K562 (cell line): ENCODE measurements around the gene TMC4. TPM values are rescaled to one million over a fixed set of nuclear protein-coding genes. Genes with fewer than 3 reads are reported as not detected.

Experiments
- CHD4 ChIP-seq: fragments of 200-600 bp; sonication (generic); IDR thresholded peaks from 3 replicates; pipeline ENCODE4 v1.6.1; 2012; ENCODE audit warnings: low read depth, mild to moderate bottlenecking, mixed read lengths, low read length, inconsistent platforms; ENCODE audit not compliant: insufficient read depth, insufficient replicate concordance, poor library complexity, severe bottlenecking
- DLX4 ChIP-seq: fragments of 250-450 bp; sonication (Bioruptor Pico); IDR thresholded peaks from 2 replicates; pipeline ENCODE4 v1.6.1; 2021; ENCODE audit warnings: mild to moderate bottlenecking
- E2F8 ChIP-seq: fragments of 450-650 bp; IDR thresholded peaks from 2 replicates; pipeline ENCODE4 v1.7.1; 2018; ENCODE audit warnings: mild to moderate bottlenecking, low read depth; ENCODE audit not compliant: partially characterized antibody
- FOXM1 ChIP-seq, 2 experiments: fragments of 450-650 bp in 1 of 2; sonication (generic) in 1 of 2; formaldehyde crosslinking in 1 of 2; IDR thresholded peaks; 2 replicates each; pipeline versions ENCODE4 v1.6.1 to v1.9.0; 2017 to 2022; ENCODE audit warnings: low read depth in 2 of 2, mild to moderate bottlenecking in 2 of 2, missing genetic modification reagents in 1 of 2, moderate library complexity in 1 of 2
- GATAD2A ChIP-seq: fragments of 450-650 bp; IDR thresholded peaks from 2 replicates; pipeline ENCODE4 v1.6.1; 2017
- HNRNPUL1 ChIP-seq: fragments of 200-400 bp; formaldehyde crosslinking; IDR thresholded peaks from 2 replicates; pipeline ENCODE4 v1.6.1; 2017; ENCODE audit warnings: low read length
- JUNB ChIP-seq: fragments of 450-650 bp; formaldehyde crosslinking; conservative IDR thresholded peaks from 2 replicates; pipeline ENCODE4 v1.4.0; 2020; ENCODE audit warnings: mild to moderate bottlenecking
- KLF13 ChIP-seq: fragments of 450-650 bp; IDR thresholded peaks from 2 replicates; pipeline ENCODE4 v1.6.1; 2016; ENCODE audit warnings: missing genetic modification characterization, low read depth, mild to moderate bottlenecking, missing compliant biosample characterization, moderate library complexity, borderline replicate concordance
- PYGO2 ChIP-seq: fragments of 450-650 bp; IDR thresholded peaks from 2 replicates; pipeline ENCODE4 v1.6.1; 2016; ENCODE audit warnings: mild to moderate bottlenecking, missing genetic modification characterization, moderate library complexity, missing compliant biosample characterization
- RBM15 ChIP-seq: fragments of 200-400 bp; formaldehyde crosslinking; IDR thresholded peaks from 2 replicates; pipeline ENCODE4 v1.6.1; 2018; ENCODE audit warnings: mild to moderate bottlenecking, low read length, moderate library complexity; ENCODE audit not compliant: insufficient read depth
- SETDB1 ChIP-seq: IDR thresholded peaks from one replicate; pipeline ENCODE4 v1.6.1; 2012; ENCODE audit warnings: low read length, control low read depth, inconsistent platforms
- SMARCC2 ChIP-seq: fragments of 450-650 bp; IDR thresholded peaks from 2 replicates; pipeline ENCODE4 v1.6.1; 2017; ENCODE audit warnings: antibody characterized with exemption, moderate library complexity, mild to moderate bottlenecking, low read depth
- SMARCE1 ChIP-seq: fragments of 450-650 bp; IDR thresholded peaks from 2 replicates; pipeline ENCODE4 v1.7.1; 2016; ENCODE audit warnings: mild to moderate bottlenecking
- SRSF3 ChIP-seq: fragments of 200-400 bp; formaldehyde crosslinking; IDR thresholded peaks from 2 replicates; pipeline ENCODE4 v1.6.1; 2016; ENCODE audit warnings: mild to moderate bottlenecking, low read length, moderate library complexity; ENCODE audit not compliant: insufficient read depth
- TRIM28 ChIP-seq: fragments of 450-650 bp; IDR thresholded peaks from 2 replicates; pipeline ENCODE4 v1.6.1; 2017
- U2AF2 ChIP-seq: fragments of 200-400 bp; formaldehyde crosslinking; optimal IDR thresholded peaks from 2 replicates; pipeline ENCODE3; 2017; ENCODE audit warnings: low read depth, mild to moderate bottlenecking, low read length
- YY1 ChIP-seq, 3 experiments: IDR thresholded peaks; 2 replicates each; pipeline ENCODE4 v1.6.1; 2011; ENCODE audit warnings: low read length in 2 of 3, mild to moderate bottlenecking in 2 of 3, moderate library complexity in 2 of 3, borderline replicate concordance in 1 of 3, control low read depth in 1 of 3, low read depth in 1 of 3; ENCODE audit not compliant: insufficient read depth in 3 of 3, insufficient replicate concordance in 2 of 3, control insufficient read depth in 1 of 3, insufficient read length in 1 of 3; ENCODE audit errors: extremely low read depth in 1 of 3
- ZNF311 ChIP-seq: fragments of 250-450 bp; sonication (Bioruptor Pico); IDR thresholded peaks from 2 replicates; pipeline ENCODE4 v1.4.0; 2020; ENCODE audit warnings: mild to moderate bottlenecking, moderate library complexity
- ZNF696 ChIP-seq: fragments of 250-450 bp; sonication (Bioruptor Pico); conservative IDR thresholded peaks from 2 replicates; pipeline ENCODE4 v1.4.0; 2020; ENCODE audit warnings: mild to moderate bottlenecking, moderate library complexity
- polyA plus RNA-seq, 8 experiments: library from polyadenylated mRNA; depleted of rRNA in 4 of 8; stranded (reverse) in 5 of 8; unstranded in 3 of 8; fragments of >200 nt; fragmentation: Nextera tagmentation in 2 of 8; fragmentation: Illumina TruSeq in 1 of 8; extraction: Ambion mirVana in 2 of 8; extraction: Trizol in 1 of 8; gene quantifications; 2 replicates each; pipeline versions ENCODE4 v1.2.1 to v1.2.3, GENCODE V29; 2011 to 2014; ENCODE audit warnings: inconsistent platforms in 1 of 8, missing spikeins in 1 of 8
- total RNA-seq, 7 experiments: library from RNA; depleted of rRNA in 6 of 7; stranded (reverse); fragments of >200 nt in 6 of 7; fragmentation: Illumina TruSeq in 2 of 7; extraction: Trizol in 2 of 7; gene quantifications; 2 replicates each; pipeline versions ENCODE4 v1.2.1 to v1.2.3, GENCODE V29; 2011 to 2021; ENCODE audit warnings: low replicate concordance in 1 of 7
- TF ChIP-seq, protein P1 (sequence below): sonication (generic); formaldehyde crosslinking; IDR thresholded peaks from 2 replicates; pipeline ENCODE4 v1.8.0; 2022; ENCODE audit warnings: mild to moderate bottlenecking, missing genetic modification reagents
- TF ChIP-seq, protein P2 (sequence below): fragments of 200-800 bp; sonication (Bioruptor generic); IDR thresholded peaks from 2 replicates; pipeline ENCODE4 v1.6.1; 2017; ENCODE audit warnings: missing genetic modification characterization, missing compliant biosample characterization

The TMC4 gene
- total and polyA plus RNA-seq, 9 of the 15 experiments (the other 6 are each of a cell fraction or from before 2014, with no cell fraction given): 0.12 to 0.79 (median 0.36) TPM; not detected in 2

DNA sequence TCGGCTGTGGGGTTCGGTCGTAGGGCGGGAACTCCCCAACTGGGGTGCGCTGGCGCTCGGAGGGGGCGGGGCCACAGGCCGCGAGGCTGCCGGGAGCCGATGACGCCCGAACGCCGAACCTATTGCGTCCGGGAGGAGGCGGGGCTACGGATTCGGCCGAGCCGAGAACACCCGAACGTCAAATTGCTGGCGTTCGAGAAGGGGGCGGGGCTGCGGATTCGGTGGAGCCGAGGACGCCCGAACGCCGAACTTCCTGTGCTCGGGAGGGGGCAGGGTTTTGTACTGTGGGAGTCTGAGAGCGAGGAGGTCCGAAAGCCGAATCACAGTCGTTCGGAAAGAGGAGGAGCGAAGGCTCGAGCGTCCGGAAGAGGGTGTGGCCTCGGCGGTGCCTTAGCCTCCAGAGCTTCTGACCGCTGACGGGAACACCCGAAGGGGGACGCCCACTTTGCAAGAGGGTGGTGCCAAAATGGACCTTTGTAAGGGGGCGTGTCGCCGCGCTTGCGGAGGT lies 17.6 kb upstream of the TMC4 start (continued):
- TF ChIP-seq TRIM28 (no peak), SRSF3 (no peak), E2F8 (no peak), U2AF2 (no peak), HNRNPUL1 (no peak), SMARCE1 (no peak), KLF13 (tag) (peak; percentile 98; the same call in 1 of the 2 replicates), RBM15 (no peak), JUNB (CRISPR knock-in tag) (no peak), CHD4 (no peak), YY1 (IDR thresholded peaks at IDR 0.05; ENCODE audit: borderline replicate concordance in 1 of 3, control insufficient read depth in 1 of 3, extremely low read depth in 1 of 3, insufficient read depth in 3 of 3, insufficient read length in 1 of 3, insufficient replicate concordance in 2 of 3, low read depth in 1 of 3, low read length in 2 of 3) (no peak), SETDB1 (no peak), PYGO2 (tag) (no peak), DLX4 (CRISPR knock-in tag) (no peak), SMARCC2 (no peak), ZNF696 (CRISPR knock-in tag) (no peak), FOXM1 (IDR thresholded peaks at IDR 0.05; ENCODE audit: low read depth) (no peak), FOXM1 (CRISPR knock-in tag; IDR thresholded peaks at IDR 0.05; ENCODE audit: low read depth) (no peak), GATAD2A (peak; percentile 90), ZNF311 (CRISPR knock-in tag) (no peak)
- TF ChIP-seq, protein P1, sequence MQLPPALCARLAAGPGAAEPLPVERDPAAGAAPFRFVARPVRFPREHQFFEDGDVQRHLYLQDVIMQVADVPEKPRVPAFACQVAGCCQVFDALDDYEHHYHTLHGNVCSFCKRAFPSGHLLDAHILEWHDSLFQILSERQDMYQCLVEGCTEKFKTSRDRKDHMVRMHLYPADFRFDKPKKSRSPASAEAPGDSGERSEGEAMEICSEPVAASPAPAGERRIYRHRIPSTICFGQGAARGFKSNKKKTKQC (CRISPR knock-in tag): 0 out of 2 replicates have a peak, but pooled peaks have one; percentile 5
- TF ChIP-seq, protein P2, sequence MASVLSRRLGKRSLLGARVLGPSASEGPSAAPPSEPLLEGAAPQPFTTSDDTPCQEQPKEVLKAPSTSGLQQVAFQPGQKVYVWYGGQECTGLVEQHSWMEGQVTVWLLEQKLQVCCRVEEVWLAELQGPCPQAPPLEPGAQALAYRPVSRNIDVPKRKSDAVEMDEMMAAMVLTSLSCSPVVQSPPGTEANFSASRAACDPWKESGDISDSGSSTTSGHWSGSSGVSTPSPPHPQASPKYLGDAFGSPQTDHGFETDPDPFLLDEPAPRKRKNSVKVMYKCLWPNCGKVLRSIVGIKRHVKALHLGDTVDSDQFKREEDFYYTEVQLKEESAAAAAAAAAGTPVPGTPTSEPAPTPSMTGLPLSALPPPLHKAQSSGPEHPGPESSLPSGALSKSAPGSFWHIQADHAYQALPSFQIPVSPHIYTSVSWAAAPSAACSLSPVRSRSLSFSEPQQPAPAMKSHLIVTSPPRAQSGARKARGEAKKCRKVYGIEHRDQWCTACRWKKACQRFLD: no peak
